Measurements from ENCODE around the gene TBCD. TPM values are rescaled to one million over a fixed set of nuclear protein-coding genes. Genes with fewer than 3 reads are reported as not detected.

Gene TBCD
- total RNA-seq, 1 experiment from 2014 or later: 90.7 TPM

GRCh38 chr17:82890339-82890730 lies 138.5 kb downstream of the TBCD start:
- H3K36me3 Mint-ChIP-seq (ENCODE audit: insufficient read depth, unreplicated experiment): peaks cover 25% of the 10 kb centered on the region
- H3K9me3 Mint-ChIP-seq (ENCODE audit: low read depth, unreplicated experiment): no peaks in the 10 kb centered on the region
- H3K27me3 Mint-ChIP-seq (ENCODE audit: unreplicated experiment): no peaks in the 10 kb centered on the region
- peak overlapping the region; percentile 95 for H3K27ac Mint-ChIP-seq (ENCODE audit: unreplicated experiment)
- no TSS peak for BruUV-seq (replicated peaks)
- intact Hi-C loops (cut with micrococcal nuclease; ENCODE audit: unreplicated experiment): no loop called here
- TF ChIP-seq, protein P1, sequence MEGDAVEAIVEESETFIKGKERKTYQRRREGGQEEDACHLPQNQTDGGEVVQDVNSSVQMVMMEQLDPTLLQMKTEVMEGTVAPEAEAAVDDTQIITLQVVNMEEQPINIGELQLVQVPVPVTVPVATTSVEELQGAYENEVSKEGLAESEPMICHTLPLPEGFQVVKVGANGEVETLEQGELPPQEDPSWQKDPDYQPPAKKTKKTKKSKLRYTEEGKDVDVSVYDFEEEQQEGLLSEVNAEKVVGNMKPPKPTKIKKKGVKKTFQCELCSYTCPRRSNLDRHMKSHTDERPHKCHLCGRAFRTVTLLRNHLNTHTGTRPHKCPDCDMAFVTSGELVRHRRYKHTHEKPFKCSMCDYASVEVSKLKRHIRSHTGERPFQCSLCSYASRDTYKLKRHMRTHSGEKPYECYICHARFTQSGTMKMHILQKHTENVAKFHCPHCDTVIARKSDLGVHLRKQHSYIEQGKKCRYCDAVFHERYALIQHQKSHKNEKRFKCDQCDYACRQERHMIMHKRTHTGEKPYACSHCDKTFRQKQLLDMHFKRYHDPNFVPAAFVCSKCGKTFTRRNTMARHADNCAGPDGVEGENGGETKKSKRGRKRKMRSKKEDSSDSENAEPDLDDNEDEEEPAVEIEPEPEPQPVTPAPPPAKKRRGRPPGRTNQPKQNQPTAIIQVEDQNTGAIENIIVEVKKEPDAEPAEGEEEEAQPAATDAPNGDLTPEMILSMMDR (IDR thresholded peaks at IDR 0.05; ENCODE audit: unreplicated experiment): no peak
- no peak for DNase-seq
- peaks cover 49% of the 10 kb centered on the region for H3K4me1 Mint-ChIP-seq (ENCODE audit: low read depth, unreplicated experiment)
- peak overlapping the region; percentile 55 for H3K4me3 Mint-ChIP-seq (ENCODE audit: low read depth, unreplicated experiment)
- CTCF ChIA-PET: interaction anchor here (1.7 to 2.6 kb wide), 2 partner anchors 14 to 109 kb away, joined by 5 to 12 read pairs; no protein-coding TSS in a partner anchor

GRCh38 chr17:82890926-82891678 lies 139.2 kb downstream of the TBCD start:
- CTCF ChIA-PET: interaction anchor here (2.6 kb wide), 1 partner anchor 109 kb away, joined by 12 read pairs; no protein-coding TSS in a partner anchor
- Mint-ChIP-seq H3K4me1 (ENCODE audit: low read depth, unreplicated experiment) (peaks cover 49% of the 10 kb centered on the region), H3K27ac (ENCODE audit: unreplicated experiment) (peak overlapping the region; percentile 95), H3K9me3 (ENCODE audit: low read depth, unreplicated experiment) (no peaks in the 10 kb centered on the region), H3K27me3 (ENCODE audit: unreplicated experiment) (no peaks in the 10 kb centered on the region), H3K4me3 (ENCODE audit: low read depth, unreplicated experiment) (peak overlapping the region; percentile 55), H3K36me3 (ENCODE audit: insufficient read depth, unreplicated experiment) (peaks cover 25% of the 10 kb centered on the region)
- TF ChIP-seq, protein P1 (IDR thresholded peaks at IDR 0.05; ENCODE audit: unreplicated experiment): no peak
- intact Hi-C loops (cut with micrococcal nuclease; ENCODE audit: unreplicated experiment): no loop called here
- no TSS peak for BruUV-seq (replicated peaks)
- DNase-seq: no peak

DNA sequence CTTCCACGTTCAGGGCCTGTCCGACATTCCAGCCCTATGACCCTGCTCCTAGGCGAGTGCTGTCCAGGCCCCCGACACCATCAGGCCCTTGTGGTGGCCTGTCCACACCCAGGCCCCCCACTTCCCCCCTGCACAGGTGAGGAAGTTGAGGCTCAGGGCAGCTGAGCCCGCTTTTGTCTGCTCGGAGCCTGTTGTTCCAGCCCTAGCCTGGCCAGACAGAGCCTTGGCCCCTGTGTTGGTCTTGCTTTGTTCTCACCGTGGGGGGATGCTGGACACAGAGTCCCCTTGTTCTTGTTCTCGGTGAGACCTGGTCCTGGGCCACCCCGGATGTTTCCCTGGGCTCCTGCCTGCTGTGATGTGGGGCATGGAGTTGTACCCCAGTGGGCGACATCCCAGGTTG lies 140.0 kb downstream of the TBCD start:
- TF ChIP-seq, protein P1 (IDR thresholded peaks at IDR 0.05; ENCODE audit: unreplicated experiment): no peak
- Mint-ChIP-seq H3K27me3 (ENCODE audit: unreplicated experiment) (no peaks in the 10 kb centered on the region), H3K4me3 (ENCODE audit: low read depth, unreplicated experiment) (no peak overlapping the region), H3K9me3 (ENCODE audit: low read depth, unreplicated experiment) (no peaks in the 10 kb centered on the region), H3K4me1 (ENCODE audit: low read depth, unreplicated experiment) (peaks cover 47% of the 10 kb centered on the region), H3K27ac (ENCODE audit: unreplicated experiment) (no peak overlapping the region), H3K36me3 (ENCODE audit: insufficient read depth, unreplicated experiment) (peaks cover 25% of the 10 kb centered on the region)
- intact Hi-C loops (cut with micrococcal nuclease; ENCODE audit: unreplicated experiment): no loop called here
- BruUV-seq (replicated peaks): no TSS peak
- DNase-seq: no peak
- CTCF ChIA-PET: no interaction called here

DNA sequence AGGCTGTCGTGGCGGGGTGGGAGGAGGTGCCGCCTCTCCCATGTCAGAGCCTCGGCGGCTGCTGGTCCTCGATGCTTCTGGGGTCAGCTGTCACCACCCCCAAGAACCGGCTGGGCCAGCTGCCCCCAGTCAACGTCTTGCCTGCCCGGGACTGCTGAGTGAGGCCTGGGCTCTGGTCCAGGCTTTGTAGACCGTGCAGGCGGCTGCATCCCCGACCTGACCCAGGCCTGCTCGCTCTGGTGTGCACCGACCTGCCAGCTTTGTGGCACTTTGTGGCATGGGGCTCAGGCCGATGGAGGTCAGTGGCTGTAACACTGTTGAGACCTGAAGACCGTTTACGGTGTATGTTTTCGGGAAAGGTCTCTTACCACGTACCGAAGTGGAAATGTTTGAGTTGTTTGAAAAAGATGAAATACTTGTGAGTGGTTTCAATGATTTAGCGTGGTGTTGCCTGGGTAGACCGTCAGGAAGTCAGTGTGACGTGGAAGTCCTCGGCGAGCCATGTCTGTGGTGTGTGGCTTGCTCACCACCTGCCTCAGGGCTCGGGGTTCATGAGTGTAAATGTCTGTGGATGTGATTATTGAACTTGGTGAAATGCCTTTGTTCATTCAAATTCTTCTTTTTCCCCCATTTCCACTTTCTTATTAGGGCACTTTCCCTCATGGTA lies 141.2 kb downstream of the TBCD start:
- intact Hi-C loops (cut with micrococcal nuclease; ENCODE audit: unreplicated experiment): no loop called here
- H3K27me3 Mint-ChIP-seq (ENCODE audit: unreplicated experiment): no peaks in the 10 kb centered on the region
- H3K9me3 Mint-ChIP-seq (ENCODE audit: low read depth, unreplicated experiment): no peaks in the 10 kb centered on the region
- TF ChIP-seq, protein P1 (IDR thresholded peaks at IDR 0.05; ENCODE audit: unreplicated experiment): no peak
- no TSS peak for BruUV-seq (replicated peaks)
- no peak for DNase-seq
- H3K4me3 Mint-ChIP-seq (ENCODE audit: low read depth, unreplicated experiment): no peak overlapping the region
- peaks cover 36% of the 10 kb centered on the region for H3K4me1 Mint-ChIP-seq (ENCODE audit: low read depth, unreplicated experiment)
- H3K36me3 Mint-ChIP-seq (ENCODE audit: insufficient read depth, unreplicated experiment): peaks cover 20% of the 10 kb centered on the region
- CTCF ChIA-PET: no interaction called here
- no peak overlapping the region for H3K27ac Mint-ChIP-seq (ENCODE audit: unreplicated experiment)
